Measurements from ENCODE around the gene NR2F2.

Gene NR2F2

DNA sequence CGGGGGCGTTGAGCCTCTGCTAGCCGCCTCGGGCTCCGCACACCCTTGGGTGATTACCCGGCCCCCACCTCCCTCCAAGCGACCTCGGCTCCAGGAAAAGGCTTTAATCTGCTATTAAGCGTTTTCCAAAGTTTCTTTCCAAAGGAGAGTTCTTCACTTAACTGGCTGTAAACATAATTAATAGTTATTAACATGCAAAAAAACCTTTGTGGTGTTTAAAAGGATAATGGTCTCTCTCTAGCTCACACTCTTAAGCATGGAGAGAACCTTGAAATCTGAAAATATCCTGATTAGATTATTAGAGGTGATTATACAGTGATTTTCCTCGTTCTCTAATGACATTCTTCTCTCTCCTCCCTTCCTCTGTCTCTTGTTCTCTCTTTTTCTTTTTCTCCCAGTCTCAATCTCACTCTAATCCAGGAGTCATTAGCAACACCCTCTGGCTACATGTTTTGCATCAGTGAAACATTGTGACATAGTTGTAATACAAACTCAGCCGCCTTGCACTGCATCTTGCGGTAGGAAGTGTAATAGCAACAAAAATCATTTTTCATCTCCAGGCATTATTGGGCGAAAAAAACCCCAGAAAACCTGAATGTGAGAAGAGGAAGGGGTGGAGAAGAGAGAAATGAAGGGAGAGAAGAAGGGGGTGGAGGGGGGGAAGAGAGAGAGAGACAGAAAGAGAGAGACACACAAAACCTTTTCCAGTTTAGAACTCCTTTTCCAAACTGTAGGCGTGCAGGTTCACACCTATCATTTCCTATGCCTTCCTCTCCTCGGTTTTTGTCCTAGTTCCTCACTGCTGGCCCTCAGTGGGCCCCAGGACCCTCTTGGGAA, 24.4 kb downstream of the NR2F2 start:
- DNase-seq (ENCODE audit: low spot score) = no peak

DNA sequence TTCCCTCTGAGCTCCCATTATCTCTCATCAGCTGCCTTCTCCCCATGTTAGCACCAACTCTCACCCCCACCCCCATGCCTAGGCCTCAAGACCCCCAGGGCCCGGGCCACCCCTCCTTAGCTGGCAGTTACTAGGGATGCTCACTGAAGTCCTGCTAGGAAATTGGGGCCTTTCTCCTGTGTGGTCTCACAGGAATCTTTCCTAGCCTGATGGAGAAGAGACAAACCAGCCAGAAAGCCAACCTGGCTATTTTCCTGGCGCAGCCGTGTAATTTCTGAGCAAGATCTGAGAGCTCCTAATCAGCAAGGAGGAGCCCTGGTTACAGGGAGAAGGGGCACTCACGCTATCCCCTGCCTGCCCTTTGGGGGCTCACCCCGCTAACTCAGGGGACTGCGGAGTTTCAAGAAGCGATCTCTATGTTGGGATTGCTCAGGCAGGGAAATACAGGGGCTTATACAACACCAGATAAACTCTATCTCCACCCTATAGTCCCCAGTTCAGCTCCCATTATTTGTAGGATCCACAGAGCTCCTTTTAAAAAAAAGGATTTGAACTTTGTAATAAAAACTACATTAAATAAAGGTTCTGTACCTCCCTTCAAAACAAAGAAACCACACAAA, 25.2 kb downstream of the NR2F2 start:
- TF ChIP-seq, protein P1, sequence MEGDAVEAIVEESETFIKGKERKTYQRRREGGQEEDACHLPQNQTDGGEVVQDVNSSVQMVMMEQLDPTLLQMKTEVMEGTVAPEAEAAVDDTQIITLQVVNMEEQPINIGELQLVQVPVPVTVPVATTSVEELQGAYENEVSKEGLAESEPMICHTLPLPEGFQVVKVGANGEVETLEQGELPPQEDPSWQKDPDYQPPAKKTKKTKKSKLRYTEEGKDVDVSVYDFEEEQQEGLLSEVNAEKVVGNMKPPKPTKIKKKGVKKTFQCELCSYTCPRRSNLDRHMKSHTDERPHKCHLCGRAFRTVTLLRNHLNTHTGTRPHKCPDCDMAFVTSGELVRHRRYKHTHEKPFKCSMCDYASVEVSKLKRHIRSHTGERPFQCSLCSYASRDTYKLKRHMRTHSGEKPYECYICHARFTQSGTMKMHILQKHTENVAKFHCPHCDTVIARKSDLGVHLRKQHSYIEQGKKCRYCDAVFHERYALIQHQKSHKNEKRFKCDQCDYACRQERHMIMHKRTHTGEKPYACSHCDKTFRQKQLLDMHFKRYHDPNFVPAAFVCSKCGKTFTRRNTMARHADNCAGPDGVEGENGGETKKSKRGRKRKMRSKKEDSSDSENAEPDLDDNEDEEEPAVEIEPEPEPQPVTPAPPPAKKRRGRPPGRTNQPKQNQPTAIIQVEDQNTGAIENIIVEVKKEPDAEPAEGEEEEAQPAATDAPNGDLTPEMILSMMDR (IDR thresholded peaks at IDR 0.05; ENCODE audit: extremely low read depth, missing control alignments) = no peak
- DNase-seq (ENCODE audit: low spot score) = no peak

More for the DNA sequence above, 24.4 kb downstream of the NR2F2 start:
- TF ChIP-seq, protein P1 (IDR thresholded peaks at IDR 0.05; ENCODE audit: extremely low read depth, missing control alignments) = no peak

DNA sequence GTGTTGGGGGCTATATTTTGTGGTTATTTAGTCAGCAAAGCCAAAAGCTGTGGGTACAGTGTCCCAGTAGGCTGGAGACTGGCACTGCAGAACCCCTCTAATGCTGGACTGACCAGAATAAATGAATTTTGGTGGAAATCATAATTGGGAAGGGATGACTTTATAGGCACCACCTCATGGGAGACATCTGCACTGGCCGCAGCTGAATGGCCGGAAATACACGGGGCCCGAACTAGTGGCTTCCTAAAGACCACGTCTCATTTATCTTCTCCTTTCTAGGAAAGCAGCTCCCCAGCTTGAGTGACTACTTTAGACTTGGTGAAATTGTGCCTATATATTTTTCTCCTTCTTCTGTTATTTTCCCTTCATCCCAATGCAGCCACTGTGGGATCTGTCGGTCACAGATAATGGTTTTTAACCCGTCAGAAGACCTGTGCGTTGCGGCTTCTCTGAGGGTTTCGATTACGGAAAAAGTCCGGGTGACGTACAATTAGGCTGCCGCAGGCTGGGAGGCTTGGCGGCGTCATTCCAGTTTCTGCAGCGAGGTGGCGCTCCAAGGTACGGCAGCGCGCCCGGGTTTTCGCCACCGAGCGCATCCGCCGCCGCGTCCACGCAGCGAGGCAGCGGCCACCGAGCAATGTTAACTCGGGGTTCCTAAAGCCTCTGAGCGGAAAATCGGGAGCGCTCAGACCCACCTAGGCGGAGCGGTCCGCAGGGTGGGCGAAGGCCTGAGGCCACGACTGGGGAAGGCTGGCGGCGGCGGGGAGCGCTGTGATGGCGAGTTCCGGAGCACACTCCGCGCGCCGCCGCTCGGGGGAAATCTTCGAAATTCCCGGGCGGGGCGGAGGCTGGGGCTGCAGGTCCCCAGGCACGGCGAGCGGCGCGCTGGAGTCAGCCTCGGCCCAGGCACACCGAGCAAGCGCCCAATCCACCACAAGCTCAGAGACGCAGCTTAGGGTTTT, 26.3 kb downstream of the NR2F2 start:
- peak; percentile 87 for DNase-seq (ENCODE audit: low spot score)
- TF ChIP-seq, protein P1 (IDR thresholded peaks at IDR 0.05; ENCODE audit: extremely low read depth, missing control alignments) = peak; percentile 97

DNA sequence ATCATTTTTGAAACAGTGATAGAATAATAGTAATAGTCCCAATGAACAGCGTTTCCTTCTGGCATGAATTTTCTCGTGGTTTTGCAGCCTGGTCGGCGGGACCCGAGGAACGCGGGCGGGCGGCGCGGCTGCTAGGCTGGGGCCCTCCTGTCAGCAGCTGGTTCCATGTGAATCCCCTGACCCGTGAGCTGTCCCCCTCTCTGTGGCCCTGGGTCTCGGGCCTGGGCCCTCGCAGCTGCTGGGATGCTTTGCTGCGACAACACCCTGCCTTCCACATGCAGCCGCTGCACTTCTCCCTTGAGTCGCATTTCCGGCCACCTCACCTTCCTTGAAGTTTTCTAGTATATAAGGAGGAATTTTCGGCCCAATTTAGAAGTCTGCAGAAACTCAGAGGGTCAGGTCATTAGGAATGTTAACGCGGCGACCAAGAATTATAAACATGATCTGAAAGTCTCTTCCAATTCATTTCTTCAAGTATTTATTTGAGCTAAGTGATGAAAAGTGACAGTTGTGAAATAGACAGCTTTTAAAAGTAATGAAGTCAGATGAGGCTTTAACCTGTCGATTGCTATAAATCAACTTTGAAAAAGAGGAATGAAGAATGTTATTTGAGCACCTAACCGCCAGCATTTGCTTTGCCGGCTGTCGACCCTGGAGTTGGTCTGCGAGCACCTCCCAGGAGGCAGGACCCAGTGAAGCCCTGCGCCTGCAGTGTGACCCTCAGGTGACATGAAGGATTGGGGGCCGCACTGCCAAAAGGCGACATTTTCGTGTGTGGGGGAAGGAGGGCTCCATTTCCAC, 27.7 kb downstream of the NR2F2 start:
- DNase-seq (ENCODE audit: low spot score) = no peak
- TF ChIP-seq, protein P1 (IDR thresholded peaks at IDR 0.05; ENCODE audit: extremely low read depth, missing control alignments) = no peak

DNA sequence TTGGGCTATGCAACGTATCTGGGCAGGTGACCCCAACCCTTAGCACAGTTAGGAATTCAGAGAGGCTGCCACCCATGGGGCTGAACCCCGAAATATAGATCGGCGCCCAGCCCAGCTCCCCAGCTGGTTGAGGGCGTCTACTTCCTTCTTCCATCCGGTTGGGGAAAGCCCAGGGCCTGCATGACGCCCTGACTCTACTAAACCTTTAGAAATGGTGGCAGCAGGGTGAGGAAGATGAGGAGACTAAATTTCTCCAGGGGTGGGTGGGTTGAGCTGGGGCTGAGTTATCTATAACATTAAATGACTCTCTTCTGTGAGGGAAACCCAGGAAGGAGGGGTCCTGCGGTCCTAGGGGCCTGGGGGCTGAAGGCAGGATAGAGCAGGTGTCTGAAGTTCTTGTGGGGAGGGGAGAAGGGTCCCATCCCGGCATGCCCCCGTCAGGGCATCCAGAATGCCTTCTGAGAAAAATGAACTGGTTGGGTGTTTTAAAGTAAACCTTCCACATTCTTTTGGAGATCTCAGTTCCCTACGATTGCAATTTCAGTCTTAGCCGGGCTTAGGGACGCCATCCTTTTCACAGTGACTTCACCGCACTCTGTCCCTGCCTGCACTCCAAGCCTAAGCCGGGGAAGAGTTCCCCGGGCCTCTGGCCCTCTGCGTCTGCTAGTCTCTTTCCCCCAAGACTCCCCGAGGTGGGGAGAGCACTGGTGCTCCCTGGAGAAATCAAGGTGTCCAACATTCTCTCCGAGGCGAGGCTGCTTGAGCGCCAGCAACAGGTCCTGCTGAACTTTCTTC, 28.5 kb downstream of the NR2F2 start:
- TF ChIP-seq, protein P1 (IDR thresholded peaks at IDR 0.05; ENCODE audit: extremely low read depth, missing control alignments) = no peak
- no peak for DNase-seq (ENCODE audit: low spot score)
